ENCODE data around the gene RPAP3.

DNA sequence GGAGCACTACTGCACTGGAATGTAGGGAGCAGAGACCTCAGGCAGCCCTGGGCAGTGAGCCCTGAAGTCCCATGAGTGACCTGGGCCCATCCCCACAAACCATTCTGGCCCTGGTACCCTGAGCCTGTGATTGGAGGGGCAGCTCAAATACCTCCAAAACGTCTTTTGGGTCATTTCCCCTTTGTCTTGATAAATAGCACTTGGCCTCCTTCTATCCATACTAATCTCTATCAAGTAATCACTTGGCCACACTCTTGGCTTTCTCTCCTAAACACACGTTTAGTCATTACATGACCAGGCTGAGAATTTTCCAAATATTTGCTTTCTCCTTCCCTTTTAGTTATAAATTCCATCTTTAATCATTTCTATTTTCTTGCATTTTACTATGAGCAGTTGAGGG lies 91.3 kb downstream of the RPAP3 start:
- TF ChIP-seq CREB1 (CRISPR knock-in tag; IDR thresholded peaks at IDR 0.05; ENCODE audit: low read depth) (no peak), EZH2 (IDR thresholded peaks at IDR 0.05; ENCODE audit: low read depth, unreplicated experiment) (no peak), POLR2AphosphoS5 (IDR thresholded peaks at IDR 0.05; ENCODE audit: low read depth) (no peak), STAT1 (IDR thresholded peaks at IDR 0.05; ENCODE audit: unreplicated experiment) (no peak), ZNF114 (CRISPR knock-in tag; IDR thresholded peaks at IDR 0.05) (no peak), EZH2phosphoT487 (IDR thresholded peaks at IDR 0.05; ENCODE audit: unreplicated experiment) (no peak), NANOG (IDR thresholded peaks at IDR 0.05; ENCODE audit: borderline replicate concordance) (no peak)
- TF ChIP-seq, protein P1, sequence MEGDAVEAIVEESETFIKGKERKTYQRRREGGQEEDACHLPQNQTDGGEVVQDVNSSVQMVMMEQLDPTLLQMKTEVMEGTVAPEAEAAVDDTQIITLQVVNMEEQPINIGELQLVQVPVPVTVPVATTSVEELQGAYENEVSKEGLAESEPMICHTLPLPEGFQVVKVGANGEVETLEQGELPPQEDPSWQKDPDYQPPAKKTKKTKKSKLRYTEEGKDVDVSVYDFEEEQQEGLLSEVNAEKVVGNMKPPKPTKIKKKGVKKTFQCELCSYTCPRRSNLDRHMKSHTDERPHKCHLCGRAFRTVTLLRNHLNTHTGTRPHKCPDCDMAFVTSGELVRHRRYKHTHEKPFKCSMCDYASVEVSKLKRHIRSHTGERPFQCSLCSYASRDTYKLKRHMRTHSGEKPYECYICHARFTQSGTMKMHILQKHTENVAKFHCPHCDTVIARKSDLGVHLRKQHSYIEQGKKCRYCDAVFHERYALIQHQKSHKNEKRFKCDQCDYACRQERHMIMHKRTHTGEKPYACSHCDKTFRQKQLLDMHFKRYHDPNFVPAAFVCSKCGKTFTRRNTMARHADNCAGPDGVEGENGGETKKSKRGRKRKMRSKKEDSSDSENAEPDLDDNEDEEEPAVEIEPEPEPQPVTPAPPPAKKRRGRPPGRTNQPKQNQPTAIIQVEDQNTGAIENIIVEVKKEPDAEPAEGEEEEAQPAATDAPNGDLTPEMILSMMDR (conservative IDR thresholded peaks at IDR 0.05; ENCODE audit: low read depth in 2 of 2), result no peak
- TF ChIP-seq, protein P2, sequence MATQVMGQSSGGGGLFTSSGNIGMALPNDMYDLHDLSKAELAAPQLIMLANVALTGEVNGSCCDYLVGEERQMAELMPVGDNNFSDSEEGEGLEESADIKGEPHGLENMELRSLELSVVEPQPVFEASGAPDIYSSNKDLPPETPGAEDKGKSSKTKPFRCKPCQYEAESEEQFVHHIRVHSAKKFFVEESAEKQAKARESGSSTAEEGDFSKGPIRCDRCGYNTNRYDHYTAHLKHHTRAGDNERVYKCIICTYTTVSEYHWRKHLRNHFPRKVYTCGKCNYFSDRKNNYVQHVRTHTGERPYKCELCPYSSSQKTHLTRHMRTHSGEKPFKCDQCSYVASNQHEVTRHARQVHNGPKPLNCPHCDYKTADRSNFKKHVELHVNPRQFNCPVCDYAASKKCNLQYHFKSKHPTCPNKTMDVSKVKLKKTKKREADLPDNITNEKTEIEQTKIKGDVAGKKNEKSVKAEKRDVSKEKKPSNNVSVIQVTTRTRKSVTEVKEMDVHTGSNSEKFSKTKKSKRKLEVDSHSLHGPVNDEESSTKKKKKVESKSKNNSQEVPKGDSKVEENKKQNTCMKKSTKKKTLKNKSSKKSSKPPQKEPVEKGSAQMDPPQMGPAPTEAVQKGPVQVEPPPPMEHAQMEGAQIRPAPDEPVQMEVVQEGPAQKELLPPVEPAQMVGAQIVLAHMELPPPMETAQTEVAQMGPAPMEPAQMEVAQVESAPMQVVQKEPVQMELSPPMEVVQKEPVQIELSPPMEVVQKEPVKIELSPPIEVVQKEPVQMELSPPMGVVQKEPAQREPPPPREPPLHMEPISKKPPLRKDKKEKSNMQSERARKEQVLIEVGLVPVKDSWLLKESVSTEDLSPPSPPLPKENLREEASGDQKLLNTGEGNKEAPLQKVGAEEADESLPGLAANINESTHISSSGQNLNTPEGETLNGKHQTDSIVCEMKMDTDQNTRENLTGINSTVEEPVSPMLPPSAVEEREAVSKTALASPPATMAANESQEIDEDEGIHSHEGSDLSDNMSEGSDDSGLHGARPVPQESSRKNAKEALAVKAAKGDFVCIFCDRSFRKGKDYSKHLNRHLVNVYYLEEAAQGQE (IDR thresholded peaks at IDR 0.05; ENCODE audit: unreplicated experiment), result no peak
- TF ChIP-seq, protein P3, sequence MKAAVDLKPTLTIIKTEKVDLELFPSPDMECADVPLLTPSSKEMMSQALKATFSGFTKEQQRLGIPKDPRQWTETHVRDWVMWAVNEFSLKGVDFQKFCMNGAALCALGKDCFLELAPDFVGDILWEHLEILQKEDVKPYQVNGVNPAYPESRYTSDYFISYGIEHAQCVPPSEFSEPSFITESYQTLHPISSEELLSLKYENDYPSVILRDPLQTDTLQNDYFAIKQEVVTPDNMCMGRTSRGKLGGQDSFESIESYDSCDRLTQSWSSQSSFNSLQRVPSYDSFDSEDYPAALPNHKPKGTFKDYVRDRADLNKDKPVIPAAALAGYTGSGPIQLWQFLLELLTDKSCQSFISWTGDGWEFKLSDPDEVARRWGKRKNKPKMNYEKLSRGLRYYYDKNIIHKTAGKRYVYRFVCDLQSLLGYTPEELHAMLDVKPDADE (IDR thresholded peaks at IDR 0.05), result no peak

Data from GM23338 (cell line).